HUES64 (cell line): ENCODE measurements around the gene PACRG.

Source experiments
- H3K27ac ChIP-seq: 2 replicates; pipeline ENCODE4 v1.7.0; 2013; ENCODE audit warnings: low read depth, low read length, inconsistent platforms
- H3K27me3 ChIP-seq: 2 replicates; pipeline ENCODE4 v1.6.1; 2013; ENCODE audit warnings: mild to moderate bottlenecking, low read length; ENCODE audit not compliant: insufficient read depth
- H3K36me3 ChIP-seq: 2 replicates; pipeline ENCODE4 v1.6.1; 2013; ENCODE audit warnings: mild to moderate bottlenecking, low read length; ENCODE audit not compliant: insufficient read depth
- H3K4me1 ChIP-seq: 2 replicates; pipeline ENCODE4 v1.6.1; 2013; ENCODE audit warnings: mild to moderate bottlenecking, low read length, moderate library complexity; ENCODE audit not compliant: insufficient read depth
- H3K4me3 ChIP-seq: 2 replicates; pipeline ENCODE4 v1.5.1; 2013; ENCODE audit warnings: mild to moderate bottlenecking, low read length, moderate library complexity
- H3K9ac ChIP-seq: 2 replicates; pipeline ENCODE4 v1.6.1; 2013; ENCODE audit warnings: mild to moderate bottlenecking, low read depth, low read length
- H3K9me3 ChIP-seq: 2 replicates; pipeline ENCODE4 v1.6.1; 2013; ENCODE audit warnings: low read depth, low read length; ENCODE audit not compliant: insufficient read depth
- WGBS: fragments of 150-250, 120-280 bp; methylation state at CpG from one replicate; pipeline ENCODE4 v1.1.7; 2013; ENCODE audit warnings: missing lambda C conversion rate; 5-methylcytosine and 5-hydroxymethylcytosine counted together

PACRG gene

GRCh38 chr6:162846723-162847122 lies 118.9 kb downstream of the PACRG start:
- no peak overlapping the region for H3K9ac ChIP-seq
- H3K9me3 ChIP-seq, result 0 out of 2 replicates have a peak, but pooled peaks cover 3% of the 10 kb centered on the region
- H3K36me3 ChIP-seq, result no peaks in the 10 kb centered on the region
- no peaks in the 10 kb centered on the region for H3K27me3 ChIP-seq
- H3K4me1 ChIP-seq, result peaks cover 7% of the 10 kb centered on the region; the same call in 1 of the 2 replicates
- 96% methylated on average over 6 of the region's 6 CpGs for WGBS
- no peak overlapping the region for H3K27ac ChIP-seq
- H3K4me3 ChIP-seq, result no peak overlapping the region

- 0 out of 2 replicates have a peak, but pooled peaks cover 2% of the 10 kb centered on the region for H3K9me3 ChIP-seq
- no peak overlapping the region for H3K27ac ChIP-seq
- WGBS, result 76% methylated on average over 4 of the region's 4 CpGs
Observed at GRCh38 chr6:162849269-162849668, 121.5 kb downstream of the PACRG start.

GRCh38 chr6:162852192-162852591 lies 124.4 kb downstream of the PACRG start:
- Histone ChIP-seq H3K36me3 (no peaks in the 10 kb centered on the region), H3K27me3 (no peaks in the 10 kb centered on the region), H3K9me3 (no peaks in the 10 kb centered on the region), H3K27ac (no peak overlapping the region), H3K4me3 (no peak overlapping the region), H3K4me1 (peaks cover 29% of the 10 kb centered on the region), H3K9ac (no peak overlapping the region)
- WGBS, result 95% methylated on average over 6 of the region's 6 CpGs

More at GRCh38 chr6:162849269-162849668, 121.5 kb downstream of the PACRG start:
- Histone ChIP-seq H3K27me3 (no peaks in the 10 kb centered on the region), H3K36me3 (no peaks in the 10 kb centered on the region), H3K4me3 (no peak overlapping the region), H3K4me1 (peaks cover 17% of the 10 kb centered on the region), H3K9ac (no peak overlapping the region)

GRCh38 chr6:162852840-162853577 lies 125.2 kb downstream of the PACRG start:
- H3K4me1 ChIP-seq, result peaks cover 37% of the 10 kb centered on the region
- no peaks in the 10 kb centered on the region for H3K27me3 ChIP-seq
- no peaks in the 10 kb centered on the region for H3K9me3 ChIP-seq
- no peak overlapping the region for H3K9ac ChIP-seq
- H3K36me3 ChIP-seq, result no peaks in the 10 kb centered on the region
- H3K4me3 ChIP-seq, result no peak overlapping the region
- 66% methylated on average over 9 of the region's 9 CpGs for WGBS
- peak overlapping the region; percentile 37; the same call in 1 of the 2 replicates for H3K27ac ChIP-seq

- 100% methylated on average over 1 of the region's 1 CpG for WGBS
- Histone ChIP-seq H3K27ac (no peak overlapping the region), H3K9ac (no peak overlapping the region), H3K4me3 (no peak overlapping the region), H3K9me3 (no peaks in the 10 kb centered on the region; the same call in 1 of the 2 replicates), H3K4me1 (peaks cover 43% of the 10 kb centered on the region), H3K36me3 (no peaks in the 10 kb centered on the region), H3K27me3 (no peaks in the 10 kb centered on the region)
Observed at GRCh38 chr6:162854228-162854627, 126.5 kb downstream of the PACRG start.

- 90% methylated on average over 20 of the region's 20 CpGs for WGBS
Observed at GRCh38 chr6:162854734-162855191, 127.0 kb downstream of the PACRG start.

GRCh38 chr6:162856885-162857284 lies 129.1 kb downstream of the PACRG start:
- 6% methylated on average over 7 of the region's 7 CpGs for WGBS
- peak overlapping the region; percentile 90 for H3K27ac ChIP-seq

More at GRCh38 chr6:162854734-162855191, 127.0 kb downstream of the PACRG start:
- Histone ChIP-seq H3K4me3 (no peak overlapping the region), H3K4me1 (peaks cover 43% of the 10 kb centered on the region), H3K9ac (no peak overlapping the region), H3K27ac (no peak overlapping the region), H3K36me3 (no peaks in the 10 kb centered on the region), H3K27me3 (no peaks in the 10 kb centered on the region), H3K9me3 (no peaks in the 10 kb centered on the region; the same call in 1 of the 2 replicates)

GRCh38 chr6:162857326-162857725 lies 129.6 kb downstream of the PACRG start:
- H3K27me3 ChIP-seq, result no peaks in the 10 kb centered on the region
- peak overlapping the region; percentile 90 for H3K27ac ChIP-seq
- WGBS, result 17% methylated on average over 1 of the region's 2 CpGs
- no peaks in the 10 kb centered on the region; the same call in 1 of the 2 replicates for H3K9me3 ChIP-seq
- H3K36me3 ChIP-seq, result no peaks in the 10 kb centered on the region
- peak overlapping the region; percentile 56 for H3K9ac ChIP-seq
- H3K4me1 ChIP-seq, result peaks cover 43% of the 10 kb centered on the region
- peak overlapping the region; percentile 29 for H3K4me3 ChIP-seq

More at GRCh38 chr6:162856885-162857284, 129.1 kb downstream of the PACRG start:
- Histone ChIP-seq H3K4me3 (peak overlapping the region; percentile 29), H3K27me3 (no peaks in the 10 kb centered on the region), H3K4me1 (peaks cover 43% of the 10 kb centered on the region), H3K36me3 (no peaks in the 10 kb centered on the region), H3K9me3 (no peaks in the 10 kb centered on the region; the same call in 1 of the 2 replicates), H3K9ac (peak overlapping the region; percentile 56)

GRCh38 chr6:162862462-162862861 lies 134.7 kb downstream of the PACRG start:
- Histone ChIP-seq H3K4me3 (no peak overlapping the region), H3K9me3 (no peaks in the 10 kb centered on the region; the same call in 1 of the 2 replicates), H3K4me1 (peaks cover 19% of the 10 kb centered on the region), H3K27me3 (no peaks in the 10 kb centered on the region), H3K9ac (no peak overlapping the region), H3K27ac (no peak overlapping the region), H3K36me3 (no peaks in the 10 kb centered on the region)
- 99% methylated on average over 3 of the region's 3 CpGs for WGBS

- no peak overlapping the region for H3K9ac ChIP-seq
- peaks cover 14% of the 10 kb centered on the region for H3K4me1 ChIP-seq
- WGBS, result 93% methylated on average over 5 of the region's 5 CpGs
- no peaks in the 10 kb centered on the region; the same call in 1 of the 2 replicates for H3K9me3 ChIP-seq
- no peaks in the 10 kb centered on the region for H3K27me3 ChIP-seq
- no peak overlapping the region for H3K4me3 ChIP-seq
- no peaks in the 10 kb centered on the region for H3K36me3 ChIP-seq
- no peak overlapping the region for H3K27ac ChIP-seq
Observed at GRCh38 chr6:162862941-162863340, 135.2 kb downstream of the PACRG start.

- Histone ChIP-seq H3K27ac (no peak overlapping the region), H3K4me3 (no peak overlapping the region), H3K9ac (no peak overlapping the region), H3K27me3 (no peaks in the 10 kb centered on the region), H3K9me3 (no peaks in the 10 kb centered on the region), H3K4me1 (peaks cover 7% of the 10 kb centered on the region; the same call in 1 of the 2 replicates), H3K36me3 (no peaks in the 10 kb centered on the region)
- no CpG with 5 or more reads among the region's 1 CpG for WGBS
Observed at GRCh38 chr6:162863821-162864220, 136.0 kb downstream of the PACRG start.
